ENCODE results near the gene HNRNPA0. TPM values are rescaled to one million over a fixed set of nuclear protein-coding genes. Genes with fewer than 3 reads are reported as not detected.

The HNRNPA0 gene
- polyA plus RNA-seq, 3 donors = 8.3 to 15.5 (median 10.8) TPM

GRCh38 chr5:137758121-137758520 lies 4.0 kb upstream of the HNRNPA0 start:
- H3K4me1 ChIP-seq (ENCODE audit: control insufficient read depth in 1 of 2, insufficient read depth in 2 of 2, low read length in 2 of 2) = peaks cover 5 to 10% of the 10 kb centered on the region in 2 donors
- intact Hi-C loops (cut with micrococcal nuclease) = no loop called here
- H3K27me3 Mint-ChIP-seq (ENCODE audit: low read depth in 3 of 3) = peaks cover 0 to 2% (median 0%) of the 10 kb centered on the region in 3 donors
- H4K20me1 ChIP-seq (ENCODE audit: insufficient read depth, low read length) = peaks cover 9% of the 10 kb centered on the region
- no peak for DNase-seq
- H3K27ac ChIP-seq (ENCODE audit: low read depth in 1 of 2, low read length in 2 of 2) = no peak overlapping the region
- H3K36me3 Mint-ChIP-seq = no peaks in the 10 kb centered on the region
- H2AFZ ChIP-seq (ENCODE audit: insufficient read depth, low read depth, low read length, poor library complexity, severe bottlenecking) = no peak overlapping the region
- no peaks in the 10 kb centered on the region for H3K9me3 ChIP-seq (replicated peaks in 1 of 2; ENCODE audit: control insufficient read depth in 1 of 2, insufficient read depth in 1 of 2, low read length in 2 of 2)
- no peak overlapping the region for H3K4me3 ChIP-seq (replicated peaks in 1 of 3; ENCODE audit: low read depth in 2 of 3, low read length in 3 of 3)
- no peak overlapping the region for H3K27ac Mint-ChIP-seq
- peaks cover 0 to 2% (median 0%) of the 10 kb centered on the region in 7 donors for H3K9me3 Mint-ChIP-seq
- no peaks in the 10 kb centered on the region for H3K36me3 ChIP-seq (replicated peaks in 1 of 2; ENCODE audit: control insufficient read depth in 1 of 2, insufficient read depth in 2 of 2, low read length in 2 of 2)
- no peak for TF ChIP-seq CTCF (IDR thresholded peaks at IDR 0.05)
- H3K4me2 ChIP-seq (replicated peaks; ENCODE audit: extremely low read depth, low read length, poor library complexity, severe bottlenecking) = no peak overlapping the region
- no peak overlapping the region for H3K4me3 Mint-ChIP-seq
- H3K4me1 Mint-ChIP-seq = peaks cover 10% of the 10 kb centered on the region
- H3K9ac ChIP-seq (ENCODE audit: insufficient read depth, low read length, poor library complexity, severe bottlenecking) = no peak overlapping the region
- no peaks in the 10 kb centered on the region for H3K27me3 ChIP-seq (ENCODE audit: control insufficient read depth in 2 of 2, insufficient read depth in 2 of 2, low read length in 2 of 2)
- 100% methylated on average over 1 of the region's 4 CpGs for WGBS (ENCODE audit: insufficient coverage)
- peaks cover 8% of the 10 kb centered on the region for H3K79me2 ChIP-seq (ENCODE audit: insufficient read depth, low read length)

- Mint-ChIP-seq H3K27me3 (ENCODE audit: low read depth in 3 of 3) (peaks cover 0 to 2% (median 0%) of the 10 kb centered on the region in 3 donors), H3K36me3 (no peaks in the 10 kb centered on the region), H3K4me3 (no peak overlapping the region), H3K4me1 (peaks cover 13% of the 10 kb centered on the region), H3K9me3 (peaks cover 0 to 2% (median 0%) of the 10 kb centered on the region in 7 donors), H3K27ac (no peak overlapping the region)
- no peak overlapping the region for H3K9ac ChIP-seq (ENCODE audit: insufficient read depth, low read length, poor library complexity, severe bottlenecking)
- H3K9me3 ChIP-seq (replicated peaks in 1 of 2; ENCODE audit: control insufficient read depth in 1 of 2, insufficient read depth in 1 of 2, low read length in 2 of 2) = no peaks in the 10 kb centered on the region
- DNase-seq = no peak
- no peak for TF ChIP-seq CTCF (IDR thresholded peaks at IDR 0.05)
- H3K79me2 ChIP-seq (ENCODE audit: insufficient read depth, low read length) = peaks cover 12% of the 10 kb centered on the region
- H3K4me1 ChIP-seq (ENCODE audit: control insufficient read depth in 1 of 2, insufficient read depth in 2 of 2, low read length in 2 of 2) = peaks cover 5 to 13% of the 10 kb centered on the region in 2 donors
- H3K4me2 ChIP-seq (replicated peaks; ENCODE audit: extremely low read depth, low read length, poor library complexity, severe bottlenecking) = no peak overlapping the region
- H3K27ac ChIP-seq (ENCODE audit: low read depth in 1 of 2, low read length in 2 of 2) = no peak overlapping the region
- H2AFZ ChIP-seq (ENCODE audit: insufficient read depth, low read depth, low read length, poor library complexity, severe bottlenecking) = no peak overlapping the region
- H3K36me3 ChIP-seq (replicated peaks in 1 of 2; ENCODE audit: control insufficient read depth in 1 of 2, insufficient read depth in 2 of 2, low read length in 2 of 2) = no peaks in the 10 kb centered on the region
- WGBS (ENCODE audit: insufficient coverage) = no CpG with 5 or more reads among the region's 5 CpGs
- intact Hi-C loops (cut with micrococcal nuclease) = no loop called here
- H3K27me3 ChIP-seq (ENCODE audit: control insufficient read depth in 2 of 2, insufficient read depth in 2 of 2, low read length in 2 of 2) = no peaks in the 10 kb centered on the region
- H4K20me1 ChIP-seq (ENCODE audit: insufficient read depth, low read length) = peaks cover 14% of the 10 kb centered on the region
- no peak overlapping the region for H3K4me3 ChIP-seq (replicated peaks in 1 of 3; ENCODE audit: low read depth in 2 of 3, low read length in 3 of 3)
These were observed 3.5 kb upstream of the HNRNPA0 start for GRCh38 chr5:137757634-137758033.

All from CD14-positive monocyte (primary cell).